HFF-Myc (cell line): ENCODE data around the gene SENP5.
"Not testable (repeated sequence)": the region's sequence is repeated elsewhere in the genome, so short reads cannot be mapped to it uniquely, and the experiment has no call there.

ENCODE experiments used
- DNase-seq: peaks from one replicate; pipeline ENCODE4 v3.0.0-alpha.2; 2011; ENCODE audit warnings: low read depth; ENCODE audit errors: extremely low read depth
- H3K4me3 ChIP-seq: replicated peaks from 2 replicates; pipeline ENCODE4 v1.5.1; 2011; ENCODE audit warnings: low read depth, mild to moderate bottlenecking, control low read depth, low read length
- TF ChIP-seq, protein P1 (sequence below): IDR thresholded peaks from 2 replicates; pipeline ENCODE4 v1.5.1; 2012; ENCODE audit warnings: mild to moderate bottlenecking, low read depth, low read length, control low read depth; ENCODE audit errors: missing control alignments

Gene SENP5

GRCh38 chr3:196936288-196936687, 68.6 kb downstream of the SENP5 start:
- H3K4me3 ChIP-seq, result no peak overlapping the region
- no peak for DNase-seq
- TF ChIP-seq, protein P1, sequence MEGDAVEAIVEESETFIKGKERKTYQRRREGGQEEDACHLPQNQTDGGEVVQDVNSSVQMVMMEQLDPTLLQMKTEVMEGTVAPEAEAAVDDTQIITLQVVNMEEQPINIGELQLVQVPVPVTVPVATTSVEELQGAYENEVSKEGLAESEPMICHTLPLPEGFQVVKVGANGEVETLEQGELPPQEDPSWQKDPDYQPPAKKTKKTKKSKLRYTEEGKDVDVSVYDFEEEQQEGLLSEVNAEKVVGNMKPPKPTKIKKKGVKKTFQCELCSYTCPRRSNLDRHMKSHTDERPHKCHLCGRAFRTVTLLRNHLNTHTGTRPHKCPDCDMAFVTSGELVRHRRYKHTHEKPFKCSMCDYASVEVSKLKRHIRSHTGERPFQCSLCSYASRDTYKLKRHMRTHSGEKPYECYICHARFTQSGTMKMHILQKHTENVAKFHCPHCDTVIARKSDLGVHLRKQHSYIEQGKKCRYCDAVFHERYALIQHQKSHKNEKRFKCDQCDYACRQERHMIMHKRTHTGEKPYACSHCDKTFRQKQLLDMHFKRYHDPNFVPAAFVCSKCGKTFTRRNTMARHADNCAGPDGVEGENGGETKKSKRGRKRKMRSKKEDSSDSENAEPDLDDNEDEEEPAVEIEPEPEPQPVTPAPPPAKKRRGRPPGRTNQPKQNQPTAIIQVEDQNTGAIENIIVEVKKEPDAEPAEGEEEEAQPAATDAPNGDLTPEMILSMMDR, result no peak

GRCh38 chr3:196938124-196938523, 70.4 kb downstream of the SENP5 start:
- no peak overlapping the region for H3K4me3 ChIP-seq
- no peak for DNase-seq
- TF ChIP-seq, protein P1, result no peak

- no peak overlapping the region for H3K4me3 ChIP-seq
- TF ChIP-seq, protein P1, result no peak
- no peak for DNase-seq
These were observed 70.9 kb downstream of the SENP5 start for GRCh38 chr3:196938576-196938975.

DNA sequence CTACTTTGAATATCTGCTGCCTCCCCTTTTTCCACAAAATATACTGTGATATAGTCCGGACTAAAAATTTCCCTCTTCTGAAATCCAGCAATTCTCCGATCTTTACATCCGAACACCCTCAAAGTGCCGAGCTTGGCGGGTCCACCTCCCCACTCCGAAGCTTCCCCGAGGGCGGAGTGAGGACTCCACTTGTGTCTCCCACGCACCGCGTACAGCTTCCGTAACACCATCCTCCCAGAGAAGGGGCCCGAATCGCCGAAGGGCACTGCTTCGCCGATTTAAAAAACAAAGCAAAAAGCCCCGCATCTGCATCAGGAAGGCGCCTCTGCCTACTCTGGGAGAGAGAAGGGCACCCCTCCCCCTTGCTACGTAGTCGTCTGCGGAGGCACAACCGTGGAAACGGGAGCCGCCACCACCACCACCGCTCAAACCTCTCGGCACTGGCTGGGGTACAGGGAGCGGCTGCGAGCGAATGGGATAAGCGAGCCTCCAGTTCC, 74.1 kb downstream of the SENP5 start:
- DNase-seq, result no peak
- H3K4me3 ChIP-seq, result peak overlapping the region; percentile 100
- TF ChIP-seq, protein P1, result no peak

DNA sequence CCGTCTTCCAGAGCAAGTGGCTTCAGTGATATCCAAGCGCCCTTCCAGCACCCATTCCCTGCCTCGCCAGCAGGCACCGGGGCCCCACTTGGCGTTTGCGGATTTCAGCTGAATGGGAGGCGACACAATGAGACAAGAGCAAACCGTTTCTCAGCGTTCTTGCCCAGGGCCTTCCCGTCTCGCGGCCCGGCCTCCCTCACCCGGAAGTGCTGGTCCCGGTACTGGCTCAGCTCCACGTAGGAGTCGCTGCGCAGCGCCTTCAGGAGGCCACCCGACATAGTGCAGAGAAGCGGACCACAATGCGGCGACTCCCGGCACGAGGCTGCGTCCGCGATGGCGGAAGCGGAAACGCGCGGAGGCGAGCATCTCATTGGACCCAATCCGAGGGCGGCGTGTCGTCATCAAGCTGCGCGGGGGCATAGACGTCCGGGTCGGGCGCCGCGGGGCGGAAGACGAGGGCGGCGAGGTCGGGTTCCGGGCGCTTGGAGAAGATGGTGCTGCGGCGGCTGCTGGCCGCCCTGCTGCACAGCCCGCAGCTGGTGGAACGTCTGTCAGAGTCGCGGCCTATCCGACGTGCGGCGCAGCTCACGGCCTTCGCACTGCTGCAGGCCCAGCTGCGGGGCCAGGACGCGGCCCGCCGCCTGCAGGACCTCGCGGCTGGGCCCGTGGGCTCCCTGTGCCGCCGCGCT, 74.7 kb downstream of the SENP5 start, which contains the start of gene NCBP2:
NCBP2 (minus strand) TSS at position 303 of the 689 bp plus-strand sequence; CDS start at position 278, 25 bp downstream.
- TF ChIP-seq, protein P1, result peak; percentile 42
- peak within 1 kb of the TSS; percentile 100 for H3K4me3 ChIP-seq
- peak; percentile 93 for DNase-seq

- no peak for DNase-seq
- TF ChIP-seq, protein P1, result no peak
- H3K4me3 ChIP-seq, result peak overlapping the region; percentile 100
These were observed 75.2 kb downstream of the SENP5 start for GRCh38 chr3:196942915-196943277.

GRCh38 chr3:196944037-196944790, 76.5 kb downstream of the SENP5 start:
- H3K4me3 ChIP-seq, result peak overlapping the region; percentile 100
- not testable (repeated sequence) for DNase-seq
